NCI-H1417 (cell line): ENCODE results near the gene INTS1.
A peak's percentile ranks its signal among the peaks of the same experiment; 100 is the strongest.

Experiments used
- DNase-seq, 3 experiments: peaks; one replicate each; lab custom pipeline; 2025; lab: John Stamatoyannopoulos, UW

INTS1 gene

GRCh38 chr7:1509226-1509625, 5.0 kb upstream of the INTS1 start:
- no peak for DNase-seq

- DNase-seq: no peak
These were observed 4.1 kb upstream of the INTS1 start for GRCh38 chr7:1508277-1508758.

- peak; percentile 42 to 71 (median 65) for DNase-seq
These were observed 1.8 kb upstream of the INTS1 start for GRCh38 chr7:1505731-1506550.

- DNase-seq: no peak
These were observed 799 bp downstream of the INTS1 start for GRCh38 chr7:1503390-1503789.

- DNase-seq: no peak
These were observed 1.3 kb downstream of the INTS1 start for GRCh38 chr7:1502845-1503244.

GRCh38 chr7:1501487-1502270, 2.5 kb downstream of the INTS1 start:
- no peak for DNase-seq

- no peak for DNase-seq
These were observed 4.0 kb downstream of the INTS1 start for GRCh38 chr7:1500064-1500807.

GRCh38 chr7:1499367-1500029, 4.7 kb downstream of the INTS1 start:
- no peak for DNase-seq

GRCh38 chr7:1498370-1499305, 5.6 kb downstream of the INTS1 start:
- DNase-seq: no peak

- DNase-seq: no peak
These were observed 6.8 kb downstream of the INTS1 start for GRCh38 chr7:1497293-1497927.

GRCh38 chr7:1496531-1497292, 7.5 kb downstream of the INTS1 start:
- DNase-seq: no peak

- DNase-seq: no peak
These were observed 8.5 kb downstream of the INTS1 start for GRCh38 chr7:1495564-1496242.

- DNase-seq: no peak
These were observed 9.2 kb downstream of the INTS1 start for GRCh38 chr7:1494866-1495563.

- no peak for DNase-seq
These were observed 9.7 kb downstream of the INTS1 start for GRCh38 chr7:1494447-1494846.

- DNase-seq: no peak
These were observed 10.6 kb downstream of the INTS1 start for GRCh38 chr7:1493571-1493970.

GRCh38 chr7:1493129-1493528, 11.1 kb downstream of the INTS1 start:
- DNase-seq: no peak

GRCh38 chr7:1492640-1493039, 11.5 kb downstream of the INTS1 start:
- DNase-seq: no peak

- no peak for DNase-seq
These were observed 12.0 kb downstream of the INTS1 start for GRCh38 chr7:1492221-1492620.
